T-cell (primary cell): ENCODE results near the gene SKAP2. TPM values are rescaled to one million over a fixed set of nuclear protein-coding genes. Genes with fewer than 3 reads are reported as not detected.

Experiments used
- ATAC-seq, 4 experiments: fragments of 200-7000 bp in 3 of 4; fragments of 150-1000 bp in 1 of 4; cut with Tn5 transposase; replicated peaks in 1 of 4; 1 replicate in 3 of 4; 2 replicates in 1 of 4; pipeline ENCODE4 v1.10.0; 2021; ENCODE audit warnings: moderate library complexity in 3 of 4, mild to moderate bottlenecking in 2 of 4, moderate number of reproducible peaks in 1 of 4
- CTCF ChIA-PET, 2 donors: fragments of 300-600 bp; sonication (Branson Sonifier 250); formaldehyde crosslinking; loops; one replicate each; lab custom pipeline; 2022; ENCODE audit warnings: antibody characterized with exemption in 2 of 2; lab: Charles Lee
- POLR2A ChIA-PET, 2 donors: fragments of 300-600 bp; sonication (Branson Sonifier 250); formaldehyde crosslinking; loops; one replicate each; lab custom pipeline; 2022; ENCODE audit warnings: antibody characterized with exemption in 2 of 2; lab: Charles Lee
- DNase-seq, 35 experiments: peaks; one replicate each; pipeline versions ENCODE4 v3.0.0 to v3.0.0-alpha.2; 2013 to 2023
- H3K27ac ChIP-seq: one replicate; pipeline ENCODE4 v1.5.1; 2013; ENCODE audit warnings: low read length
- H3K27me3 ChIP-seq, 2 experiments: replicated peaks in 1 of 2; 1 replicate in 1 of 2; 2 replicates in 1 of 2; pipeline versions ENCODE4 v1.6.1 to v1.7.0; 2013; ENCODE audit warnings: low read length in 1 of 2, mixed read lengths in 1 of 2; ENCODE audit not compliant: control insufficient read depth in 2 of 2, insufficient read depth in 2 of 2; ENCODE audit errors: extremely low read depth in 1 of 2
- H3K36me3 ChIP-seq, 2 donors: 1 replicate in 1 of 2; 2 replicates in 1 of 2; pipeline versions ENCODE4 v1.6.1 to v1.7.0; 2013; ENCODE audit warnings: low read length in 1 of 2; ENCODE audit not compliant: control insufficient read depth in 2 of 2, insufficient read depth in 1 of 2; ENCODE audit errors: extremely low read depth in 1 of 2
- H3K4me1 ChIP-seq, 2 experiments: 1 replicate in 1 of 2; 2 replicates in 1 of 2; pipeline versions ENCODE4 v1.6.1 to v1.7.0; 2013; ENCODE audit warnings: low read length in 2 of 2, mixed read lengths in 1 of 2; ENCODE audit not compliant: insufficient read depth in 2 of 2, control insufficient read depth in 1 of 2; ENCODE audit errors: extremely low read depth in 1 of 2
- H3K4me3 ChIP-seq, 2 donors: 1 replicate in 1 of 2; 2 replicates in 1 of 2; pipeline versions ENCODE4 v1.5.1 to v1.7.0; 2013; ENCODE audit warnings: mild to moderate bottlenecking in 2 of 2, low read length in 1 of 2, moderate library complexity in 1 of 2; ENCODE audit not compliant: control insufficient read depth in 1 of 2; ENCODE audit errors: extremely low read depth in 1 of 2
- H3K9me3 ChIP-seq: 2 replicates; pipeline ENCODE4 v1.7.0; 2013
- H3K27ac Mint-ChIP-seq, 2 donors: one replicate each; pipeline ENCODE4 v1.8.0; 2020 to 2021; ENCODE audit warnings: mild to moderate bottlenecking in 2 of 2, mixed read lengths in 2 of 2
- H3K27me3 Mint-ChIP-seq, 2 donors: one replicate each; pipeline ENCODE4 v1.8.0; 2021 to 2022; ENCODE audit warnings: mixed read lengths in 2 of 2
- H3K36me3 Mint-ChIP-seq: one replicate; pipeline ENCODE4 v1.8.0; 2021; ENCODE audit warnings: mixed read lengths
- H3K4me1 Mint-ChIP-seq, 3 donors: one replicate each; pipeline ENCODE4 v1.8.0; 2020 to 2022; ENCODE audit warnings: mixed read lengths in 3 of 3, mild to moderate bottlenecking in 1 of 3
- H3K4me3 Mint-ChIP-seq, 3 donors: one replicate each; pipeline ENCODE4 v1.8.0; 2020 to 2022; ENCODE audit warnings: mild to moderate bottlenecking in 3 of 3, mixed read lengths in 3 of 3, moderate library complexity in 3 of 3
- H3K9me3 Mint-ChIP-seq, 3 donors: one replicate each; pipeline ENCODE4 v1.8.0; 2020 to 2022; ENCODE audit warnings: mixed read lengths in 3 of 3
- WGBS: methylation state at CpG from one replicate; pipeline ENCODE4 v1.1.5; 2013; ENCODE audit warnings: missing lambda C conversion rate; ENCODE audit not compliant: insufficient coverage; 5-methylcytosine and 5-hydroxymethylcytosine counted together
- total RNA-seq, 35 experiments: library from RNA in 6 of 35; stranded (reverse) in 6 of 35; fragments of 120-200 nt in 1 of 35; gene quantifications; one replicate each; pipeline versions ENCODE4 v1.2.1 to v1.2.4 and lab custom pipeline; 2013 to 2026

The SKAP2 gene
- total RNA-seq, 5 donors from 2014 or later (not counting 1 experiment from before 2014, with no cell fraction given) = 4.8 to 8.9 (median 7.7) TPM

GRCh38 chr7:26699766-26700165 is 164.6 kb downstream of the SKAP2 start:
- Mint-ChIP-seq H3K36me3 (no peaks in the 10 kb centered on the region), H3K27ac (no peak overlapping the region), H3K9me3 (no peaks in the 10 kb centered on the region), H3K4me1 (no peaks in the 10 kb centered on the region), H3K4me3 (no peak overlapping the region), H3K27me3 (peaks cover 0 to 9% of the 10 kb centered on the region in 2 donors)
- no peaks in the 10 kb centered on the region for H3K9me3 ChIP-seq
- POLR2A ChIA-PET = no interaction called here
- H3K36me3 ChIP-seq = no peaks in the 10 kb centered on the region
- no peak overlapping the region for H3K27ac ChIP-seq
- CTCF ChIA-PET = interaction anchor here in 1 of 2 donors (1.1 to 2.5 kb wide), 2 partner anchors 13 to 17 kb away, joined by 6 read pairs; no protein-coding TSS in a partner anchor
- no CpG with 5 or more reads among the region's 1 CpG for WGBS
- no peaks in the 10 kb centered on the region for H3K4me1 ChIP-seq
- H3K27me3 ChIP-seq = no peaks in the 10 kb centered on the region
- no peak overlapping the region for H3K4me3 ChIP-seq
- DNase-seq (no peak), ATAC-seq (no peak)

GRCh38 chr7:26698806-26699205 is 165.6 kb downstream of the SKAP2 start:
- no peak overlapping the region for H3K4me3 Mint-ChIP-seq
- no peaks in the 10 kb centered on the region for H3K9me3 Mint-ChIP-seq
- no peaks in the 10 kb centered on the region for H3K9me3 ChIP-seq
- H3K27ac ChIP-seq = no peak overlapping the region
- ATAC-seq (no peak), DNase-seq (no peak)
- peaks cover 0 to 8% of the 10 kb centered on the region in 2 donors for H3K27me3 Mint-ChIP-seq
- H3K4me3 ChIP-seq = no peak overlapping the region
- H3K4me1 Mint-ChIP-seq = no peaks in the 10 kb centered on the region
- no peaks in the 10 kb centered on the region for H3K36me3 ChIP-seq
- no peaks in the 10 kb centered on the region for H3K36me3 Mint-ChIP-seq
- CTCF ChIA-PET = interaction anchor here (0.6 to 1.1 kb wide), 3 partner anchors 9 to 16 kb away, joined by 3 to 6 read pairs (median 3); no protein-coding TSS in a partner anchor
- H3K27ac Mint-ChIP-seq = no peak overlapping the region
- WGBS = no CpG with 5 or more reads among the region's 3 CpGs
- H3K4me1 ChIP-seq = no peaks in the 10 kb centered on the region
- POLR2A ChIA-PET = interaction anchor here in 1 of 2 donors (0.7 kb wide), 1 partner anchor 312 kb away, joined by 3 read pairs; no protein-coding TSS in a partner anchor
- H3K27me3 ChIP-seq = no peaks in the 10 kb centered on the region

- Mint-ChIP-seq H3K4me1 (no peaks in the 10 kb centered on the region), H3K27ac (no peak overlapping the region), H3K9me3 (no peaks in the 10 kb centered on the region), H3K4me3 (no peak overlapping the region), H3K27me3 (peaks cover 0 to 8% of the 10 kb centered on the region in 2 donors), H3K36me3 (no peaks in the 10 kb centered on the region)
- POLR2A ChIA-PET = interaction anchor here in 1 of 2 donors (0.7 kb wide), 1 partner anchor 313 kb away, joined by 3 read pairs; no protein-coding TSS in a partner anchor
- ATAC-seq (no peak), DNase-seq (no peak)
- H3K27me3 ChIP-seq = no peaks in the 10 kb centered on the region
- WGBS = no CpG with 5 or more reads among the region's 1 CpG
- CTCF ChIA-PET = interaction anchor here (0.6 to 0.9 kb wide), 2 partner anchors 8 to 15 kb away, joined by 3 read pairs; no protein-coding TSS in a partner anchor
- no peak overlapping the region for H3K27ac ChIP-seq
- no peaks in the 10 kb centered on the region for H3K4me1 ChIP-seq
- no peaks in the 10 kb centered on the region for H3K9me3 ChIP-seq
- no peaks in the 10 kb centered on the region for H3K36me3 ChIP-seq
- H3K4me3 ChIP-seq = no peak overlapping the region
Observed at GRCh38 chr7:26698194-26698593, 166.2 kb downstream of the SKAP2 start.

- H3K36me3 Mint-ChIP-seq = no peaks in the 10 kb centered on the region
- H3K4me1 Mint-ChIP-seq = no peaks in the 10 kb centered on the region
- ATAC-seq = no peak
- no peaks in the 10 kb centered on the region for H3K4me1 ChIP-seq
- ChIA-PET POLR2A (no interaction called here), CTCF (interaction anchor here (0.7 to 1.2 kb wide), 4 partner anchors 8 to 476 kb away, joined by 3 to 8 read pairs (median 4); no protein-coding TSS in a partner anchor)
- no peak overlapping the region for H3K4me3 ChIP-seq
- H3K27ac ChIP-seq = no peak overlapping the region
- H3K27ac Mint-ChIP-seq = no peak overlapping the region
- H3K27me3 Mint-ChIP-seq = peaks cover 4 to 7% of the 10 kb centered on the region in 2 donors
- no peaks in the 10 kb centered on the region for H3K9me3 ChIP-seq
- no peak overlapping the region for H3K4me3 Mint-ChIP-seq
- no peaks in the 10 kb centered on the region for H3K9me3 Mint-ChIP-seq
- no peak for DNase-seq
- WGBS = 100% methylated on average over 1 of the region's 5 CpGs
- no peaks in the 10 kb centered on the region for H3K36me3 ChIP-seq
- H3K27me3 ChIP-seq = no peaks in the 10 kb centered on the region
Observed at GRCh38 chr7:26696978-26697377, 167.4 kb downstream of the SKAP2 start.

- ChIA-PET CTCF (interaction anchor here in 1 of 2 donors (1.9 to 3.1 kb wide), 2 partner anchors 9 to 13 kb away, joined by 6 to 19 read pairs; no protein-coding TSS in a partner anchor), POLR2A (no interaction called here)
- Histone ChIP-seq H3K4me3 (no peak overlapping the region), H3K36me3 (no peaks in the 10 kb centered on the region), H3K4me1 (no peaks in the 10 kb centered on the region), H3K27me3 (no peaks in the 10 kb centered on the region), H3K27ac (no peak overlapping the region), H3K9me3 (no peaks in the 10 kb centered on the region)
- no peak overlapping the region for H3K27ac Mint-ChIP-seq
- no peaks in the 10 kb centered on the region for H3K36me3 Mint-ChIP-seq
- no peak for DNase-seq
- H3K4me3 Mint-ChIP-seq = no peak overlapping the region
- H3K9me3 Mint-ChIP-seq = no peaks in the 10 kb centered on the region
- no peak for ATAC-seq
- peaks cover 10 to 11% of the 10 kb centered on the region in 2 donors for H3K27me3 Mint-ChIP-seq
- peaks cover 0 to 8% (median 0%) of the 10 kb centered on the region in 3 donors for H3K4me1 Mint-ChIP-seq
Observed at GRCh38 chr7:26696161-26696560, 168.2 kb downstream of the SKAP2 start.

- no peak for ATAC-seq
- H3K27ac Mint-ChIP-seq = no peak overlapping the region
- H3K36me3 Mint-ChIP-seq = no peaks in the 10 kb centered on the region
- H3K4me3 Mint-ChIP-seq = no peak overlapping the region
- no peak overlapping the region for H3K27ac ChIP-seq
- H3K4me1 ChIP-seq = no peaks in the 10 kb centered on the region
- no peak overlapping the region for H3K4me3 ChIP-seq
- H3K36me3 ChIP-seq = no peaks in the 10 kb centered on the region
- no peaks in the 10 kb centered on the region for H3K27me3 ChIP-seq
- H3K27me3 Mint-ChIP-seq = peaks cover 10 to 11% of the 10 kb centered on the region in 2 donors
- ChIA-PET CTCF (interaction anchor here (0.6 to 6.5 kb wide), 7 partner anchors 8 to 36 kb away, joined by 3 to 37 read pairs (median 6); no protein-coding TSS in a partner anchor), POLR2A (interaction anchor here (0.6 to 0.7 kb wide), 2 partner anchors 9 to 14 kb away, joined by 3 to 15 read pairs; no protein-coding TSS in a partner anchor)
- no peaks in the 10 kb centered on the region for H3K9me3 Mint-ChIP-seq
- no CpG with 5 or more reads among the region's 3 CpGs for WGBS
- DNase-seq = no peak
- no peaks in the 10 kb centered on the region for H3K9me3 ChIP-seq
- H3K4me1 Mint-ChIP-seq = peaks cover 0 to 8% (median 0%) of the 10 kb centered on the region in 3 donors
Observed at GRCh38 chr7:26694713-26695112, 169.7 kb downstream of the SKAP2 start.
